ENCODE measurements around the gene THRA.

DNA sequence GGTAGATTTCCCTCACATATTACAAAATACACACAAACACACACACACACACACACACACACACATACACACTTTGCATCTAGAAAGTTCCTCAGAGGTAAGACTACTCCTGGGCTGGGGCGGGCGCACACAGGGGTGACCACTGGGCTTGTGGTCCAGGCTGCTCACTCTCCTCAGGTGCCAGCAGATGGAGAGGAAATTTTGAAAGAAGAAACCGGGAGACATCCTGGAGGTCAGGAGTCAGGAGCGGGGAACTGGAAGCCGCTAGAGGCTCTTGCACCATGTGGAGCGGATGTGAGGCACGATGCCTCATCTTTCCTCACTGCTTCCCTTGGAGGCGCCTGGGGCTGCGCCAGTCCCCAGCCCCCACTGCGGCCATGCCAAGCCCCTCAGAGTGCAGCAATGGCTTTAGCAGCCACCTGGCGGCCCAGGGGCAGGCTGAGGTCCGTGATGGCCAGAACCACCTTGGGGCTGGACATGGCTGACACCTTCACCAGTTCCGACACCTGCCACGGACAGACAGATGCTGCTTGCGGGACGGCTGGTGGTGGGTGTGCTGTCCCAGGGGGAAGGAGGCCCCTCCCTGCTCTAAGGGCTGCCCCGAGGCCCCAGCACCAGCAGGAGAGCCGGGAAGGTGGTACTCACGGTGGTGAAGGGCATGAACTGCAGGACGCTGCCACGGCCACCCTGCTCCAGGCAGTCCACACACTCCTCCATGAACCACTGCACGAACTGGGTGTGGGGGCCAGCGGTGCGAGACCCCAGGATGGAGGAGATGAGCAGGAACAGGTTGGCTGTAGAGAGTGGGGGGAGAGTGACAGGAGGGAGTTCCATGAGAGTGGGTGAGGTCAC lies 43.4 kb upstream of the THRA start:
- TF ChIP-seq POLR2A (IDR thresholded peaks at IDR 0.05; ENCODE audit: low read depth, low read length) (no peak), POLR2AphosphoS5 (IDR thresholded peaks at IDR 0.05; ENCODE audit: low read depth, low read length) (no peak), TAF1 (IDR thresholded peaks at IDR 0.05; ENCODE audit: borderline replicate concordance, low read depth, low read length) (no peak)

Data from GM12892 (cell line).